HepG2 (cell line): ENCODE data around the gene SLC16A4.

ENCODE experiments used
- ATF2 ChIP-seq: sonication (generic); formaldehyde crosslinking; IDR thresholded peaks from 2 replicates; pipeline ENCODE4 v1.4.0; 2020; ENCODE audit warnings: missing genetic modification reagents
- CTCF ChIP-seq: sonication (generic); formaldehyde crosslinking; IDR thresholded peaks from 2 replicates; pipeline ENCODE4 v1.5.0; 2020; ENCODE audit warnings: mild to moderate bottlenecking, missing genetic modification reagents, moderate library complexity
- JUNB ChIP-seq: sonication (generic); formaldehyde crosslinking; IDR thresholded peaks from 2 replicates; pipeline ENCODE4 v1.8.0; 2022; ENCODE audit warnings: missing genetic modification reagents, mild to moderate bottlenecking, borderline replicate concordance
- NCOR1 ChIP-seq: fragments of 200-600 bp; sonication (generic); IDR thresholded peaks from 2 replicates; pipeline ENCODE4 v1.7.0; 2017; ENCODE audit warnings: antibody characterized with exemption, low read length, borderline replicate concordance
- RAD21 ChIP-seq: fragments of 450-650 bp; formaldehyde crosslinking; IDR thresholded peaks from 2 replicates; pipeline ENCODE4 v1.5.0; 2020; ENCODE audit warnings: mild to moderate bottlenecking
- ZFP36 ChIP-seq: fragments of 150-350 bp; IDR thresholded peaks from 2 replicates; pipeline ENCODE4 v1.6.1; 2018; ENCODE audit warnings: borderline replicate concordance, low read length, low read depth; ENCODE audit not compliant: partially characterized antibody

GRCh38 chr1:110383251-110383990 lies 7.4 kb downstream of the SLC16A4 start:
- TF ChIP-seq ATF2 (CRISPR knock-in tag) (no peak), NCOR1 (no peak), CTCF (CRISPR knock-in tag) (no peak), ZFP36 (no peak), JUNB (CRISPR knock-in tag) (no peak), RAD21 (CRISPR knock-in tag) (no peak)
